Breast epithelium (tissue), 4 donors: ENCODE results near the gene LYVE1. TPM values are rescaled to one million over a fixed set of nuclear protein-coding genes. Genes with fewer than 3 reads are reported as not detected.

ENCODE experiments used
- DNase-seq, 2 donors: peaks; one replicate each; pipeline ENCODE4 v3.0.0-alpha.2; 2019; ENCODE audit warnings: low spot score in 2 of 2
- H3K27ac ChIP-seq, 2 donors: fragments of 200-600 bp; sonication (generic) in 1 of 2; one replicate each; pipeline ENCODE4 v1.5.1; 2016 to 2019; ENCODE audit warnings: mild to moderate bottlenecking in 1 of 2
- H3K27me3 ChIP-seq, 2 donors: fragments of 200-600 bp; sonication (generic) in 1 of 2; one replicate each; pipeline versions ENCODE4 v1.5.1 to v1.6.0; 2017 to 2019; ENCODE audit warnings: control low read depth in 1 of 2, mild to moderate bottlenecking in 1 of 2
- H3K36me3 ChIP-seq: fragments of 200-600 bp; one replicate; pipeline ENCODE4 v1.5.1; 2019
- H3K4me1 ChIP-seq, 2 donors: fragments of 200-600 bp; sonication (generic); one replicate each; pipeline ENCODE4 v1.5.1; 2016 to 2019; ENCODE audit warnings: control low read depth in 1 of 2
- H3K4me3 ChIP-seq, 3 donors: fragments of 200-600 bp; sonication (generic); 1 replicate in 2 of 3; 2 replicates in 1 of 3; pipeline ENCODE4 v1.5.1; 2016 to 2019; ENCODE audit warnings: mild to moderate bottlenecking in 3 of 3, moderate library complexity in 2 of 3
- H3K9me3 ChIP-seq, 2 donors: fragments of 200-600 bp; sonication (generic) in 1 of 2; one replicate each; pipeline ENCODE4 v1.5.1; 2016 to 2019; ENCODE audit warnings: control low read depth in 1 of 2
- POLR2A ChIP-seq: fragments of 450-650 bp; IDR thresholded peaks from one replicate; pipeline ENCODE4 v1.6.1; 2016; ENCODE audit warnings: antibody characterized with exemption, mild to moderate bottlenecking, moderate library complexity
- POLR2AphosphoS5 ChIP-seq, 3 donors: sonication (generic); formaldehyde crosslinking; IDR thresholded peaks; one replicate each; pipeline ENCODE4 v1.6.1; 2017; ENCODE audit warnings: antibody characterized with exemption in 3 of 3
- intact Hi-C: fragments of 100-400 bp; cut with DNase I; formaldehyde crosslinking; loops from one replicate; pipeline ENCODE4 v1.15.1; 2023; ENCODE audit warnings: low total_unique reads
- total RNA-seq, 3 donors: library from RNA; depleted of rRNA; stranded (reverse); fragments of >200 nt; gene quantifications; one replicate each; pipeline ENCODE4 v1.1.0, GENCODE V29; 2016
- TF ChIP-seq, protein P1 (sequence below), 3 donors: fragments of 450-650 bp; IDR thresholded peaks; one replicate each; pipeline ENCODE4 v1.5.1; 2016 to 2017; ENCODE audit warnings: antibody characterized with exemption in 3 of 3, mild to moderate bottlenecking in 3 of 3, moderate library complexity in 3 of 3

Gene LYVE1
- total RNA-seq, 3 donors from 2014 or later: 39.2 to 218 (median 51.8) TPM

DNA sequence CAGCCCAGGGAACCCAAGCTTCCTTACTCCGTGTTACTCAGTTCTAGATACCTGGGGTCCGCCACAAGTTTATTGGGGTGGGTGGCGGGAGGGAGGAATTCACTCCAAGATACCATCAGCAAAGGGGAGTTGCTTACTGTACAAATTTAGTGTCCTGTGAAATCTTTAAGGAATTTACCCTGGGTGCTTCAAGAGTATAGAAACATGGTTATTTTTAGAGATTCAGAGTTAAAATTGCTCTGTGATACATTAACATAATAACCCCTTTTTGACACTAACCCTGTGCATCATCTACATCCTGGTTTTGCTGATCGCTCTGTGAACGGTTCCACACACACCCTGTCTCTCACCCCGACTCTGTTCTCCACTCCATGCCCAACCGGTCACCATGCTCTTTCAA is 18.9 kb upstream of the LYVE1 start:
- no peak for DNase-seq
- H3K36me3 ChIP-seq: no peaks in the 10 kb centered on the region
- TF ChIP-seq, protein P1, sequence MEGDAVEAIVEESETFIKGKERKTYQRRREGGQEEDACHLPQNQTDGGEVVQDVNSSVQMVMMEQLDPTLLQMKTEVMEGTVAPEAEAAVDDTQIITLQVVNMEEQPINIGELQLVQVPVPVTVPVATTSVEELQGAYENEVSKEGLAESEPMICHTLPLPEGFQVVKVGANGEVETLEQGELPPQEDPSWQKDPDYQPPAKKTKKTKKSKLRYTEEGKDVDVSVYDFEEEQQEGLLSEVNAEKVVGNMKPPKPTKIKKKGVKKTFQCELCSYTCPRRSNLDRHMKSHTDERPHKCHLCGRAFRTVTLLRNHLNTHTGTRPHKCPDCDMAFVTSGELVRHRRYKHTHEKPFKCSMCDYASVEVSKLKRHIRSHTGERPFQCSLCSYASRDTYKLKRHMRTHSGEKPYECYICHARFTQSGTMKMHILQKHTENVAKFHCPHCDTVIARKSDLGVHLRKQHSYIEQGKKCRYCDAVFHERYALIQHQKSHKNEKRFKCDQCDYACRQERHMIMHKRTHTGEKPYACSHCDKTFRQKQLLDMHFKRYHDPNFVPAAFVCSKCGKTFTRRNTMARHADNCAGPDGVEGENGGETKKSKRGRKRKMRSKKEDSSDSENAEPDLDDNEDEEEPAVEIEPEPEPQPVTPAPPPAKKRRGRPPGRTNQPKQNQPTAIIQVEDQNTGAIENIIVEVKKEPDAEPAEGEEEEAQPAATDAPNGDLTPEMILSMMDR (IDR thresholded peaks at IDR 0.05): no peak
- TF ChIP-seq POLR2AphosphoS5 (IDR thresholded peaks at IDR 0.05) (no peak), POLR2A (no peak)
- H3K4me1 ChIP-seq: no peaks in the 10 kb centered on the region
- H3K27ac ChIP-seq: peak overlapping the region in 1 of 2 donors; percentile 34
- no peaks in the 10 kb centered on the region for H3K9me3 ChIP-seq
- no peak overlapping the region for H3K4me3 ChIP-seq
- H3K27me3 ChIP-seq: no peaks in the 10 kb centered on the region
- intact Hi-C loops: no loop called here

DNA sequence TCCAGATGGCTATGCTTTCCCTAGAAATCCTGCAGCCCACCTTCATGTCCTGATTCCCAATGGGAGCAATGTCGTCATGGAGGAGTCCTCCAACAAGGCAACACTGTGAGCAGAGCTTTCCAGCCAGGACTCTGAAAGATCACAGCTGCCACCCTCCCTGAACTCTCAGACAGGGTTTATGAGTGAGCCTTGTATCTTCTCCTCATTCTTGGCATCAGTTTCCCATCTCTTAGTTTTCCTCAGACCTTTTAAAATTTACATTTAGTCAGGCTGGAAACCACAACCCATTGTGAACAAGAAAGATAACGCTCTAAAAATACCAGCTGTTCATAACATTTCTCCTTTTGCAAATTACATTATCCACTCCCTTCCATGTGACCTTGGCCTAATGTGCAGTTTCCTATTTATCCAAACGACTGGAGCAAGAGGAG is 15.6 kb upstream of the LYVE1 start:
- intact Hi-C loops: no loop called here
- no peaks in the 10 kb centered on the region for H3K9me3 ChIP-seq
- no peak for DNase-seq
- no peak overlapping the region for H3K4me3 ChIP-seq
- H3K27ac ChIP-seq: peak overlapping the region in 1 of 2 donors; percentile 5
- H3K4me1 ChIP-seq: no peaks in the 10 kb centered on the region
- H3K36me3 ChIP-seq: no peaks in the 10 kb centered on the region
- no peaks in the 10 kb centered on the region for H3K27me3 ChIP-seq
- no peak for TF ChIP-seq POLR2A
- no peak for TF ChIP-seq POLR2AphosphoS5 (IDR thresholded peaks at IDR 0.05)
- TF ChIP-seq, protein P1 (IDR thresholded peaks at IDR 0.05): no peak

DNA sequence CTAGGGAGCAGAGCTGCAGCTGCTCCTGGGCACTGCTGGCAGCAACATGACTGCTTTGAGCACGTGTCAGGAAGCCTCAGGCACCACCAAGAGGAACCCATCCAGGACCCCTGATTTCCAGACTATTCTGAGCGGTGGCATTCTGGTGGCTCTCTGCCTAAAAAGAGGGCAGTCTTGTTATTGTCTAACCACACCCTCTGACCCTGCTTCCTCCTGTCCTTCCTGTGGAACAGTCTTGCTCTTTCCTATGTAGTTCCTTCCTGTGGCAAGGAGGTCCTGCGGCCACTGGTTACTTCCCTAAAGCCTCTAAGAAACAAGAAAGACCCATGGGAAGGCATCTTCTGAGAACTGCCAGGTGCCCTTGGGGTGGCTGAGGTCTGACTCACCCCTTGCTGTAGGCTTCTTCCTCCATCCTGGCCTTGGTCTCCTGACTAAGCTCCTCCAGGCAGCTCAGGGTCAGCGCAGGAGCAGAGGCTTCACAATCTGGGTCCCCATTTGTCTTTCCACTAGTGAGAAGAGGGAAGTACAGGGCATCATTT is 13.1 kb upstream of the LYVE1 start:
- TF ChIP-seq POLR2AphosphoS5 (IDR thresholded peaks at IDR 0.05) (no peak), POLR2A (no peak)
- TF ChIP-seq, protein P1 (IDR thresholded peaks at IDR 0.05): no peak
- Histone ChIP-seq H3K27ac (peak overlapping the region in 1 of 2 donors; percentile 25), H3K36me3 (no peaks in the 10 kb centered on the region), H3K4me1 (no peaks in the 10 kb centered on the region), H3K4me3 (no peak overlapping the region), H3K9me3 (no peaks in the 10 kb centered on the region), H3K27me3 (no peaks in the 10 kb centered on the region)
- peak in 1 of 2 donors; percentile 22 for DNase-seq
- intact Hi-C loops: no loop called here

DNA sequence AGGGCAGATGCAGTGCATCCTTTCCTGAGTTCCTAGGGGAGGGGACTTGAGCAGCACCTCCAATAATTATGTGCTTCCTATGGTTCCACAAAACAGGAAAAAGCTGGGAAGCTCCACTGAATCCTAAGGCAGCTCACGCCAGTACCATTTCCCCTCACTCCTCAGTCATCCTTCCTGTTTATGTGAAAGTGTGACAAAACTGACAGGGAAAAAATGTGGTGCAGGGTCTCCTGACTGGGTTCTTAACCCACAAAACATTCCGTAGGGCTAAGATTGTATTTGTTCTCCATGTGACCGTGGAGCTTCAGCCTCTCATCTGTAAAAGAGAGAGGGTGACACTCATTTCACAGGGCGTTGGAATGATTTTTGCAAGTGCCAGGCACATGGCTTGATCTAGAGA is 12.2 kb upstream of the LYVE1 start:
- H3K4me1 ChIP-seq: no peaks in the 10 kb centered on the region
- intact Hi-C loops: no loop called here
- H3K27ac ChIP-seq: peak overlapping the region in 1 of 2 donors; percentile 25
- no peaks in the 10 kb centered on the region for H3K36me3 ChIP-seq
- TF ChIP-seq POLR2A (no peak), POLR2AphosphoS5 (IDR thresholded peaks at IDR 0.05) (no peak)
- TF ChIP-seq, protein P1 (IDR thresholded peaks at IDR 0.05): no peak
- no peak overlapping the region for H3K4me3 ChIP-seq
- H3K9me3 ChIP-seq: no peaks in the 10 kb centered on the region
- no peak for DNase-seq
- H3K27me3 ChIP-seq: no peaks in the 10 kb centered on the region

DNA sequence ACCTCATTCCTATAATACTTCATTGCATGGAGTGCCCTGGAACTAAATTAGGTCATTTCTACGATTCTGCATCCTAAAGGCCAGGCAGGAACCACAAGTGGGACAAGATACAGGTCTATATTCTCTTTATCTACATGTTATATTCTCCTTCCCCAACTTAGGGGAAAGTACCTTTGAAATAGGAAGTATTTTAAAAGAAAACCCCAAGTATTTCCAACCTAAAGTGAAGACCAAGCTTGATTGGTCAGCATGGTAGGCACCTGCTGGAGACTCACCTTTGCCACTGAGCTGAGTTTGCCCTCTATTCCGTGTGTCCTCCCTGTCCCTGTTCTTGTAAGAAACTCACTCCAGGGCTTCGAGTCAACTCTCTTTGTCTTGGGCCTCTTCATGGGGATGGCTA is 11.2 kb upstream of the LYVE1 start:
- Histone ChIP-seq H3K9me3 (no peaks in the 10 kb centered on the region), H3K4me1 (no peaks in the 10 kb centered on the region), H3K4me3 (no peak overlapping the region), H3K27ac (no peak overlapping the region), H3K36me3 (no peaks in the 10 kb centered on the region), H3K27me3 (no peaks in the 10 kb centered on the region)
- intact Hi-C loops: no loop called here
- no peak for DNase-seq
- TF ChIP-seq POLR2A: no peak
- no peak for TF ChIP-seq POLR2AphosphoS5 (IDR thresholded peaks at IDR 0.05)
- TF ChIP-seq, protein P1 (IDR thresholded peaks at IDR 0.05): no peak
